IMR-90 (cell line): ENCODE results near the gene TSG101. TPM values are rescaled to one million over a fixed set of nuclear protein-coding genes. Genes with fewer than 3 reads are reported as not detected.

Source experiments
- ATAC-seq: fragments of 200-7000 bp; cut with Tn5 transposase; 2 replicates; pipeline ENCODE4 v1.9.1; 2020; ENCODE audit warnings: low read depth, mild to moderate bottlenecking, moderate library complexity
- BruUV-seq: library from RNA; stranded (reverse); fragments of 400-500 nt; replicated peaks from 2 replicates; lab custom pipeline; 2021; lab: Mats Ljungman, UMichigan
- CTCF ChIA-PET: fragments of 300-600 bp; formaldehyde crosslinking; extraction: SDS; loops from one replicate; lab custom pipeline; 2021; ENCODE audit warnings: antibody characterized with exemption; lab: Yijun Ruan, JAX
- POLR2A ChIA-PET: fragments of 300-600 bp; sonication (Branson Sonifier 250); formaldehyde crosslinking; loops from one replicate; lab custom pipeline; 2022; ENCODE audit warnings: antibody characterized with exemption; ENCODE audit not compliant: unreplicated experiment; lab: Charles Lee
- DNase-seq: peaks from one replicate; pipeline ENCODE4 v3.0.0; 2013
- H2AFZ ChIP-seq: replicated peaks from 2 replicates; pipeline ENCODE3; 2013; ENCODE audit warnings: low read length, mild to moderate bottlenecking; ENCODE audit not compliant: poor library complexity
- H2AK5ac ChIP-seq: 2 replicates; pipeline ENCODE4 v1.6.1; 2013; ENCODE audit warnings: low read depth, low read length, inconsistent platforms
- H2AK9ac ChIP-seq: replicated peaks from 2 replicates; pipeline ENCODE3; 2013; ENCODE audit warnings: mild to moderate bottlenecking, low read depth, low read length, moderate library complexity; ENCODE audit not compliant: poor library complexity
- H2BK120ac ChIP-seq: 2 replicates; pipeline ENCODE4 v1.6.1; 2013; ENCODE audit warnings: low read depth, low read length, inconsistent platforms
- H2BK15ac ChIP-seq: 3 replicates; pipeline ENCODE4 v1.6.1; 2013; ENCODE audit warnings: low read depth, low read length, inconsistent platforms
- H2BK20ac ChIP-seq: 2 replicates; pipeline ENCODE4 v1.6.1; 2013; ENCODE audit warnings: low read depth, mild to moderate bottlenecking, inconsistent platforms, low read length, moderate library complexity
- H2BK5ac ChIP-seq: 2 replicates; pipeline ENCODE4 v1.6.1; 2013; ENCODE audit warnings: mild to moderate bottlenecking, low read depth, low read length, inconsistent platforms; ENCODE audit not compliant: poor library complexity, severe bottlenecking
- H3K14ac ChIP-seq: replicated peaks from 2 replicates; pipeline ENCODE4 v1.6.1; 2013; ENCODE audit warnings: low read depth, low read length, inconsistent platforms
- H3K18ac ChIP-seq: 2 replicates; pipeline ENCODE4 v1.6.1; 2013; ENCODE audit warnings: low read depth, low read length, control low read depth
- H3K23ac ChIP-seq: 2 replicates; pipeline ENCODE4 v1.6.1; 2013; ENCODE audit warnings: low read depth, low read length, inconsistent platforms
- H3K27ac ChIP-seq: 2 replicates; pipeline ENCODE4 v1.5.1; 2013; ENCODE audit warnings: mild to moderate bottlenecking, control low read depth, low read length; ENCODE audit not compliant: insufficient read depth
- H3K27me3 ChIP-seq: 2 replicates; pipeline ENCODE4 v1.6.1; 2013; ENCODE audit warnings: low read length; ENCODE audit not compliant: control insufficient read depth, insufficient read depth
- H3K36me3 ChIP-seq: 2 replicates; pipeline ENCODE4 v1.6.1; 2013; ENCODE audit warnings: low read length, mixed read lengths; ENCODE audit not compliant: control insufficient read depth, insufficient read depth
- H3K4ac ChIP-seq: 2 replicates; pipeline ENCODE4 v1.6.1; 2013; ENCODE audit warnings: low read depth, low read length, inconsistent platforms
- H3K4me1 ChIP-seq: 2 replicates; pipeline ENCODE4 v1.6.1; 2013; ENCODE audit warnings: low read length, mixed read lengths; ENCODE audit not compliant: control insufficient read depth, insufficient read depth
- H3K4me2 ChIP-seq: 2 replicates; pipeline ENCODE4 v1.6.1; 2013; ENCODE audit warnings: low read depth, mild to moderate bottlenecking, control low read depth, low read length, moderate library complexity
- H3K4me3 ChIP-seq: 2 replicates; pipeline ENCODE4 v1.5.1; 2013; ENCODE audit warnings: low read depth, mild to moderate bottlenecking, control low read depth, low read length, moderate library complexity; ENCODE audit not compliant: insufficient read depth
- H3K56ac ChIP-seq: 2 replicates; pipeline ENCODE4 v1.6.1; 2013; ENCODE audit warnings: low read length, inconsistent platforms; ENCODE audit not compliant: insufficient read depth; ENCODE audit errors: extremely low read depth
- H3K79me1 ChIP-seq, 2 experiments: 2 replicates each; pipeline ENCODE4 v1.6.1; 2013; ENCODE audit warnings: low read length in 2 of 2, inconsistent platforms in 1 of 2, low read depth in 1 of 2
- H3K9ac ChIP-seq: 2 replicates; pipeline ENCODE4 v1.6.1; 2013; ENCODE audit warnings: low read depth, low read length, control low read depth
- H3K9me1 ChIP-seq: 2 replicates; pipeline ENCODE4 v1.6.1; 2013; ENCODE audit warnings: low read length, inconsistent platforms; ENCODE audit not compliant: insufficient read depth
- H3K9me3 ChIP-seq: 2 replicates; pipeline ENCODE4 v1.6.1; 2013; ENCODE audit warnings: low read length; ENCODE audit not compliant: control insufficient read depth, insufficient read depth
- H4K20me1 ChIP-seq: 2 replicates; pipeline ENCODE4 v1.6.1; 2013; ENCODE audit warnings: low read length, inconsistent platforms; ENCODE audit not compliant: insufficient read depth
- H4K5ac ChIP-seq: 2 replicates; pipeline ENCODE4 v1.6.1; 2013; ENCODE audit warnings: mild to moderate bottlenecking, low read depth, low read length, control low read depth
- H4K8ac ChIP-seq, 2 experiments: 2 replicates each; pipeline ENCODE4 v1.6.1; 2013; ENCODE audit warnings: low read depth in 2 of 2, low read length in 2 of 2, control low read depth in 1 of 2, inconsistent platforms in 1 of 2
- H4K91ac ChIP-seq: 2 replicates; pipeline ENCODE4 v1.6.1; 2013; ENCODE audit warnings: low read depth, low read length, inconsistent platforms; ENCODE audit not compliant: insufficient read depth
- BHLHE40 ChIP-seq: fragments of 150-350 bp; IDR thresholded peaks from 2 replicates; pipeline ENCODE4 v1.6.1; 2016; ENCODE audit warnings: mild to moderate bottlenecking, low read depth, low read length
- CEBPB ChIP-seq: IDR thresholded peaks from 2 replicates; pipeline ENCODE4 v1.6.1; 2012; ENCODE audit warnings: low read depth, low read length, improper control_type of control experiment
- MAFK ChIP-seq: IDR thresholded peaks from 2 replicates; pipeline ENCODE4 v1.6.1; 2012; ENCODE audit warnings: low read depth, low read length, improper control_type of control experiment
- MAZ ChIP-seq: IDR thresholded peaks from 2 replicates; pipeline ENCODE4 v1.6.1; 2012; ENCODE audit warnings: low read depth, mild to moderate bottlenecking, low read length, improper control_type of control experiment, moderate library complexity, borderline replicate concordance
- MXI1 ChIP-seq: IDR thresholded peaks from 2 replicates; pipeline ENCODE4 v1.6.1; 2012; ENCODE audit warnings: low read depth, mild to moderate bottlenecking, low read length, moderate library complexity, borderline replicate concordance
- NFE2L2 ChIP-seq: fragments of 150-350 bp; IDR thresholded peaks from 2 replicates; pipeline ENCODE4 v1.6.1; 2016; ENCODE audit warnings: low read depth, mild to moderate bottlenecking, low read length
- POLR2A ChIP-seq: IDR thresholded peaks from 2 replicates; pipeline ENCODE4 v1.6.1; 2012; ENCODE audit warnings: mild to moderate bottlenecking, low read depth, low read length
- RAD21 ChIP-seq: IDR thresholded peaks from 2 replicates; pipeline ENCODE4 v1.6.1; 2012; ENCODE audit warnings: low read length, improper control_type of control experiment
- RCOR1 ChIP-seq: IDR thresholded peaks from 2 replicates; pipeline ENCODE4 v1.6.1; 2012; ENCODE audit warnings: mild to moderate bottlenecking, low read length, improper control_type of control experiment; ENCODE audit not compliant: insufficient replicate concordance
- RFX5 ChIP-seq: IDR thresholded peaks from 2 replicates; pipeline ENCODE4 v1.8.0; 2012; ENCODE audit warnings: low read depth, mild to moderate bottlenecking, low read length, moderate library complexity
- SMC3 ChIP-seq: fragments of 150-350 bp; IDR thresholded peaks from 2 replicates; pipeline ENCODE4 v1.6.1; 2016; ENCODE audit warnings: low read depth, mild to moderate bottlenecking, antibody characterized with exemption, low read length, moderate library complexity
- USF2 ChIP-seq: fragments of 150-350 bp; IDR thresholded peaks from 2 replicates; pipeline ENCODE4 v1.6.1; 2017; ENCODE audit warnings: mild to moderate bottlenecking, antibody characterized with exemption, low read length, low read depth
- WGBS, 2 experiments: methylation state at CpG; one replicate each; pipeline versions ENCODE4 v1.1.5 to v1.1.7; 2013; ENCODE audit warnings: missing lambda C conversion rate in 2 of 2; ENCODE audit not compliant: insufficient read length in 1 of 2; ENCODE audit errors: extremely low coverage in 2 of 2; 5-methylcytosine and 5-hydroxymethylcytosine counted together
- dilution Hi-C: fragments of 300-500 bp; cut with HindIII; formaldehyde crosslinking; loops from one replicate; pipeline ENCODE4 v1.14.3; 2018; ENCODE audit warnings: low sequenced_read_pairs; ENCODE audit not compliant: unreplicated experiment
- in situ Hi-C: fragments of 300-500 bp; cut with MboI; formaldehyde crosslinking; loops from 3 replicates; pipeline ENCODE4 v1.14.3; 2019; ENCODE audit warnings: low sequenced_read_pairs, inconsistent platforms, mixed read lengths
- intact Hi-C: fragments of 100-400 bp; cut with micrococcal nuclease; formaldehyde crosslinking; loops from 2 replicates; pipeline ENCODE4 v1.10.0; 2022
- polyA plus RNA-seq, 3 experiments: library from polyadenylated mRNA; depleted of rRNA; stranded (reverse); fragments of >200 nt; gene quantifications; 2 replicates each; pipeline ENCODE4 v1.2.3, GENCODE V29; 2012; ENCODE audit warnings: low replicate concordance in 1 of 3
- total RNA-seq: library from RNA; depleted of rRNA; stranded (reverse); fragments of >200 nt; gene quantifications from 2 replicates; pipeline ENCODE4 v1.2.3, GENCODE V29; 2012
- TF ChIP-seq, protein P1 (sequence below): fragments of 150-350 bp; IDR thresholded peaks from 2 replicates; pipeline ENCODE4 v1.6.1; 2016; ENCODE audit warnings: low read depth, mild to moderate bottlenecking, low read length, moderate library complexity, borderline replicate concordance

The TSG101 gene
- total and polyA plus RNA-seq, 2 of the 4 experiments (the other 2 are of a cell fraction) = 67.4 to 113 TPM

DNA sequence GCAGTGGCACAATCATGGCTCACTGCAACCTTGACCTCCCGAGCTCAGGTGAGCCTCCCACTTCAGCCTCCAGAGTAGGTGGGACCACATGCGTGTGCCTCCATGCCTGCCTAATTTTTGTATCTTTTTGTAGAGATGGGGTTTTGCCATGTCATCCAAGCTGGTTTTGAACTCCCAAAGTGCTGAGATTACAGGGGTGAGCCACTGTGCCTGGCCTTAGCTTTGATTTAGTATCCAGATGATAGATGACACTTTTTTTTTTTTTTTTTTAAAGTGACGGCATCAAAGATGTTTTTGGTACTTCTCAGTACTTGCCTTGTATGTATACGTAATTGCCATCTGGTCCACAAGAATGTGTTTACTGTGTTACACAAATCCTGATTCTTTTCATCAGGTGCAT, 47.7 kb downstream of the TSG101 start:
- no peak overlapping the region for H3K9ac ChIP-seq
- H4K5ac ChIP-seq = no peak overlapping the region
- no peak overlapping the region for H2BK120ac ChIP-seq
- dilution Hi-C loops = no loop called here
- H3K4me1 ChIP-seq = no peaks in the 10 kb centered on the region
- peaks cover 36% of the 10 kb centered on the region for H3K36me3 ChIP-seq
- no peaks in the 10 kb centered on the region for H4K20me1 ChIP-seq
- H3K4me3 ChIP-seq = no peak overlapping the region
- no peaks in the 10 kb centered on the region for H3K9me3 ChIP-seq
- ChIA-PET CTCF (interaction anchor here (1.1 kb wide), 1 partner anchor 10 kb away, joined by 5 read pairs; no protein-coding TSS in a partner anchor), POLR2A (no interaction called here)
- H2AK5ac ChIP-seq = no peak overlapping the region
- no peaks in the 10 kb centered on the region for H3K27me3 ChIP-seq
- H4K8ac ChIP-seq = no peak overlapping the region
- no peak overlapping the region for H2BK15ac ChIP-seq
- H2BK20ac ChIP-seq = no peak overlapping the region
- no peak for ATAC-seq
- H3K14ac ChIP-seq = no peak overlapping the region
- no peak for DNase-seq
- H3K4me2 ChIP-seq = no peak overlapping the region
- no peak overlapping the region for H3K56ac ChIP-seq
- intact Hi-C loops = no loop called here
- no peak overlapping the region for H4K91ac ChIP-seq
- no peak for TF ChIP-seq RFX5
- TF ChIP-seq MXI1 = no peak
- no peak for TF ChIP-seq MAZ
- TF ChIP-seq CEBPB = no peak
- TF ChIP-seq RAD21 = no peak
- no peak for TF ChIP-seq SMC3
- TF ChIP-seq, protein P1, sequence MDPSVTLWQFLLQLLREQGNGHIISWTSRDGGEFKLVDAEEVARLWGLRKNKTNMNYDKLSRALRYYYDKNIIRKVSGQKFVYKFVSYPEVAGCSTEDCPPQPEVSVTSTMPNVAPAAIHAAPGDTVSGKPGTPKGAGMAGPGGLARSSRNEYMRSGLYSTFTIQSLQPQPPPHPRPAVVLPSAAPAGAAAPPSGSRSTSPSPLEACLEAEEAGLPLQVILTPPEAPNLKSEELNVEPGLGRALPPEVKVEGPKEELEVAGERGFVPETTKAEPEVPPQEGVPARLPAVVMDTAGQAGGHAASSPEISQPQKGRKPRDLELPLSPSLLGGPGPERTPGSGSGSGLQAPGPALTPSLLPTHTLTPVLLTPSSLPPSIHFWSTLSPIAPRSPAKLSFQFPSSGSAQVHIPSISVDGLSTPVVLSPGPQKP = no peak
- TF ChIP-seq BHLHE40 = no peak
- TF ChIP-seq POLR2A = no peak
- TF ChIP-seq MAFK = no peak
- no peak for TF ChIP-seq RCOR1
- no peak for TF ChIP-seq USF2
- TF ChIP-seq NFE2L2 = no peak
- H2AK9ac ChIP-seq = no peak overlapping the region
- no CpG with 5 or more reads among the region's 4 CpGs for WGBS, 2 experiments
- H3K9me1 ChIP-seq = no peaks in the 10 kb centered on the region
- no peak overlapping the region for H2BK5ac ChIP-seq
- H3K79me1 ChIP-seq = peaks cover 0 to 4% of the 10 kb centered on the region in 2 experiments; a peak in 1 of 4 replicates
- no peak overlapping the region for H3K27ac ChIP-seq
- H3K23ac ChIP-seq = no peak overlapping the region
- H3K4ac ChIP-seq = no peak overlapping the region
- H2AFZ ChIP-seq = no peak overlapping the region
- in situ Hi-C loops = no loop called here
- H3K18ac ChIP-seq = no peak overlapping the region
- BruUV-seq = no TSS peak
